CD4-positive, CD25-positive, alpha-beta regulatory T cell (primary cell): ENCODE results near the gene ATG16L2. TPM values are rescaled to one million over a fixed set of nuclear protein-coding genes. Genes with fewer than 3 reads are reported as not detected.

Source experiments
- ATAC-seq, 2 donors: fragments of 150-1000 bp; cut with Tn5 transposase; one replicate each; pipeline ENCODE4 v1.10.0; 2021; ENCODE audit warnings: low read depth in 2 of 2, moderate number of reproducible peaks in 2 of 2, moderate library complexity in 1 of 2
- DNase-seq, 3 donors: peaks; one replicate each; pipeline versions ENCODE4 v3.0.0 to v3.0.0-alpha.2; 2012 to 2022; ENCODE audit warnings: mixed read lengths in 1 of 3
- H3K27ac ChIP-seq: one replicate; pipeline ENCODE4 v1.7.0; 2013; ENCODE audit warnings: mild to moderate bottlenecking, low read length; ENCODE audit not compliant: insufficient read depth, poor library complexity, severe bottlenecking
- H3K27me3 ChIP-seq: one replicate; pipeline ENCODE4 v1.7.0; 2013; ENCODE audit warnings: low read length; ENCODE audit not compliant: control insufficient read depth, insufficient read depth
- H3K36me3 ChIP-seq: one replicate; pipeline ENCODE4 v1.7.0; 2013; ENCODE audit warnings: mild to moderate bottlenecking, low read length, moderate library complexity; ENCODE audit not compliant: control insufficient read depth, insufficient read depth
- H3K4me1 ChIP-seq: 2 replicates; pipeline ENCODE4 v1.7.0; 2013; ENCODE audit warnings: mild to moderate bottlenecking, low read length; ENCODE audit not compliant: insufficient read depth, control insufficient read depth, poor library complexity, severe bottlenecking
- H3K4me3 ChIP-seq: one replicate; pipeline ENCODE4 v1.7.0; 2013; ENCODE audit warnings: low read depth, mild to moderate bottlenecking, low read length, moderate library complexity
- H3K9me3 ChIP-seq, 2 experiments: 1 replicate in 1 of 2; 2 replicates in 1 of 2; pipeline ENCODE4 v1.7.0; 2013; ENCODE audit warnings: low read length in 2 of 2, mild to moderate bottlenecking in 1 of 2, moderate library complexity in 1 of 2; ENCODE audit not compliant: control insufficient read depth in 2 of 2
- H3K27ac Mint-ChIP-seq, 3 donors: one replicate each; pipeline ENCODE4 v1.8.0; 2020 to 2022; ENCODE audit warnings: mild to moderate bottlenecking in 3 of 3, mixed read lengths in 3 of 3, moderate library complexity in 2 of 3
- H3K27me3 Mint-ChIP-seq: one replicate; pipeline ENCODE4 v1.8.0; 2022; ENCODE audit warnings: mild to moderate bottlenecking, mixed read lengths
- H3K36me3 Mint-ChIP-seq: one replicate; pipeline ENCODE4 v1.8.0; 2020; ENCODE audit warnings: mixed read lengths
- H3K4me1 Mint-ChIP-seq, 4 donors: one replicate each; pipeline ENCODE4 v1.8.0; 2020 to 2022; ENCODE audit warnings: mixed read lengths in 4 of 4, mild to moderate bottlenecking in 1 of 4
- H3K4me3 Mint-ChIP-seq, 4 donors: one replicate each; pipeline ENCODE4 v1.8.0; 2020 to 2022; ENCODE audit warnings: mild to moderate bottlenecking in 4 of 4, mixed read lengths in 4 of 4, moderate library complexity in 3 of 4
- H3K9me3 Mint-ChIP-seq, 7 donors: one replicate each; pipeline ENCODE4 v1.8.0; 2020 to 2022; ENCODE audit warnings: mixed read lengths in 7 of 7, mild to moderate bottlenecking in 3 of 7, moderate library complexity in 2 of 7
- polyA plus RNA-seq, 4 donors: library from polyadenylated mRNA; unstranded; fragments of 300-500 nt; fragmentation: Illumina TruSeq; gene quantifications; one replicate each; pipeline ENCODE4 v1.2.3, GENCODE V29; 2021
- total RNA-seq: library from RNA; stranded (reverse); gene quantifications from one replicate; pipeline ENCODE4 v1.2.3, GENCODE V29; 2022

The ATG16L2 gene
- total and polyA plus RNA-seq, 5 donors from 2014 or later = 6.7 to 89.9 (median 11.1) TPM

GRCh38 chr11:72860010-72860409 lies 45.8 kb downstream of the ATG16L2 start:
- H3K4me3 ChIP-seq = no peak overlapping the region
- H3K9me3 ChIP-seq = no peaks in the 10 kb centered on the region
- Mint-ChIP-seq H3K27me3 (no peaks in the 10 kb centered on the region), H3K27ac (peak overlapping the region in 1 of 3 donors; percentile 74), H3K4me1 (peaks cover 0 to 12% (median 5%) of the 10 kb centered on the region in 4 donors), H3K9me3 (no peaks in the 10 kb centered on the region), H3K36me3 (peaks cover 18% of the 10 kb centered on the region), H3K4me3 (no peak overlapping the region)
- no peak for ATAC-seq
- H3K4me1 ChIP-seq = no peaks in the 10 kb centered on the region
- H3K27ac ChIP-seq = no peak overlapping the region
- no peak for DNase-seq
- H3K36me3 ChIP-seq = peaks cover 16% of the 10 kb centered on the region
- no peaks in the 10 kb centered on the region for H3K27me3 ChIP-seq

- Mint-ChIP-seq H3K27ac (no peak overlapping the region), H3K4me3 (no peak overlapping the region), H3K9me3 (no peaks in the 10 kb centered on the region), H3K27me3 (no peaks in the 10 kb centered on the region), H3K4me1 (peaks cover 3 to 12% (median 6%) of the 10 kb centered on the region in 4 donors), H3K36me3 (peaks cover 23% of the 10 kb centered on the region)
- ATAC-seq (no peak), DNase-seq (no peak)
- H3K4me3 ChIP-seq = no peak overlapping the region
- H3K9me3 ChIP-seq = no peaks in the 10 kb centered on the region
- peaks cover 16% of the 10 kb centered on the region for H3K36me3 ChIP-seq
- no peaks in the 10 kb centered on the region for H3K27me3 ChIP-seq
- no peak overlapping the region for H3K27ac ChIP-seq
- no peaks in the 10 kb centered on the region for H3K4me1 ChIP-seq
These were observed 46.4 kb downstream of the ATG16L2 start for GRCh38 chr11:72860592-72860991.

- Mint-ChIP-seq H3K27me3 (no peaks in the 10 kb centered on the region), H3K4me1 (peaks cover 4 to 13% (median 9%) of the 10 kb centered on the region in 4 donors), H3K9me3 (no peaks in the 10 kb centered on the region), H3K4me3 (no peak overlapping the region), H3K36me3 (peaks cover 36% of the 10 kb centered on the region), H3K27ac (peak overlapping the region in 1 of 3 donors; percentile 74)
- Histone ChIP-seq H3K4me1 (no peaks in the 10 kb centered on the region), H3K9me3 (no peaks in the 10 kb centered on the region), H3K4me3 (no peak overlapping the region), H3K36me3 (peaks cover 34% of the 10 kb centered on the region), H3K27ac (no peak overlapping the region), H3K27me3 (no peaks in the 10 kb centered on the region)
- DNase-seq (no peak), ATAC-seq (no peak)
These were observed 48.9 kb downstream of the ATG16L2 start for GRCh38 chr11:72863091-72863490.

GRCh38 chr11:72863916-72864315 lies 49.7 kb downstream of the ATG16L2 start:
- Mint-ChIP-seq H3K4me3 (no peak overlapping the region), H3K4me1 (peaks cover 0 to 13% (median 10%) of the 10 kb centered on the region in 4 donors), H3K27me3 (no peaks in the 10 kb centered on the region), H3K27ac (no peak overlapping the region), H3K9me3 (no peaks in the 10 kb centered on the region), H3K36me3 (peaks cover 32% of the 10 kb centered on the region)
- Histone ChIP-seq H3K4me1 (no peaks in the 10 kb centered on the region), H3K27me3 (no peaks in the 10 kb centered on the region), H3K4me3 (no peak overlapping the region), H3K9me3 (no peaks in the 10 kb centered on the region), H3K27ac (no peak overlapping the region), H3K36me3 (peaks cover 34% of the 10 kb centered on the region)
- DNase-seq (no peak), ATAC-seq (no peak)

GRCh38 chr11:72864702-72865655 lies 50.8 kb downstream of the ATG16L2 start:
- H3K9me3 Mint-ChIP-seq = no peaks in the 10 kb centered on the region
- H3K4me3 ChIP-seq = no peak overlapping the region
- DNase-seq (no peak), ATAC-seq (no peak)
- peaks cover 8 to 23% (median 16%) of the 10 kb centered on the region in 4 donors for H3K4me1 Mint-ChIP-seq
- peaks cover 29% of the 10 kb centered on the region for H3K36me3 ChIP-seq
- peaks cover 26% of the 10 kb centered on the region for H3K36me3 Mint-ChIP-seq
- no peaks in the 10 kb centered on the region for H3K27me3 ChIP-seq
- no peak overlapping the region for H3K4me3 Mint-ChIP-seq
- peak overlapping the region in 2 of 3 donors; percentile 7 to 9 for H3K27ac Mint-ChIP-seq
- no peaks in the 10 kb centered on the region for H3K27me3 Mint-ChIP-seq
- H3K27ac ChIP-seq = no peak overlapping the region
- no peaks in the 10 kb centered on the region for H3K9me3 ChIP-seq
- peaks cover 10% of the 10 kb centered on the region for H3K4me1 ChIP-seq

GRCh38 chr11:72867970-72868369 lies 53.8 kb downstream of the ATG16L2 start:
- H3K27ac Mint-ChIP-seq = no peak overlapping the region
- H3K9me3 Mint-ChIP-seq = no peaks in the 10 kb centered on the region
- Histone ChIP-seq H3K4me1 (peaks cover 10% of the 10 kb centered on the region), H3K36me3 (peaks cover 22% of the 10 kb centered on the region), H3K4me3 (no peak overlapping the region), H3K27ac (no peak overlapping the region), H3K9me3 (no peaks in the 10 kb centered on the region), H3K27me3 (no peaks in the 10 kb centered on the region)
- H3K27me3 Mint-ChIP-seq = no peaks in the 10 kb centered on the region
- peaks cover 33% of the 10 kb centered on the region for H3K36me3 Mint-ChIP-seq
- no peak for ATAC-seq
- no peak for DNase-seq
- peaks cover 16 to 36% (median 30%) of the 10 kb centered on the region in 4 donors for H3K4me1 Mint-ChIP-seq
- no peak overlapping the region for H3K4me3 Mint-ChIP-seq

GRCh38 chr11:72869831-72870230 lies 55.6 kb downstream of the ATG16L2 start:
- Mint-ChIP-seq H3K9me3 (no peaks in the 10 kb centered on the region), H3K4me3 (no peak overlapping the region), H3K27me3 (no peaks in the 10 kb centered on the region), H3K4me1 (peaks cover 20 to 36% (median 30%) of the 10 kb centered on the region in 4 donors), H3K36me3 (peaks cover 33% of the 10 kb centered on the region), H3K27ac (peak overlapping the region in 1 of 3 donors; percentile 15)
- Histone ChIP-seq H3K4me1 (peaks cover 10% of the 10 kb centered on the region), H3K9me3 (no peaks in the 10 kb centered on the region), H3K4me3 (no peak overlapping the region), H3K27ac (no peak overlapping the region), H3K36me3 (peaks cover 22% of the 10 kb centered on the region), H3K27me3 (no peaks in the 10 kb centered on the region)
- DNase-seq (no peak), ATAC-seq (no peak)
